ENCODE data around the gene HMX2. TPM values are rescaled to one million over a fixed set of nuclear protein-coding genes. Genes with fewer than 3 reads are reported as not detected.

The HMX2 gene
- total RNA-seq, 4 donors from 2014 or later, result not detected

GRCh38 chr10:123187781-123188180 lies 39.8 kb downstream of the HMX2 start:
- Histone ChIP-seq H3K27ac (no peak overlapping the region), H3K4me3 (no peak overlapping the region), H3K4me1 (no peaks in the 10 kb centered on the region), H3K36me3 (no peaks in the 10 kb centered on the region), H3K9me3 (peaks cover 13% of the 10 kb centered on the region), H3K27me3 (no peaks in the 10 kb centered on the region)
- no peak for DNase-seq (ENCODE audit: low spot score in 2 of 2)
- TF ChIP-seq POLR2AphosphoS5 (IDR thresholded peaks at IDR 0.05), result no peak
- no peak for TF ChIP-seq CTCF (IDR thresholded peaks at IDR 0.05)
- TF ChIP-seq EP300 (IDR thresholded peaks at IDR 0.05), result no peak
- no peak for TF ChIP-seq POLR2A (IDR thresholded peaks at IDR 0.05)
- 96% methylated on average over 5 of the region's 5 CpGs for WGBS

- no peak overlapping the region for H3K27ac ChIP-seq
- no peaks in the 10 kb centered on the region for H3K4me1 ChIP-seq
- no peaks in the 10 kb centered on the region for H3K9me3 ChIP-seq
- no peaks in the 10 kb centered on the region for H3K27me3 ChIP-seq
- H3K4me3 ChIP-seq, result no peak overlapping the region
- 74% methylated on average over 8 of the region's 8 CpGs for WGBS
- H3K36me3 ChIP-seq, result no peaks in the 10 kb centered on the region
- TF ChIP-seq CTCF (IDR thresholded peaks at IDR 0.05), result no peak
- no peak for TF ChIP-seq EP300 (IDR thresholded peaks at IDR 0.05)
- no peak for TF ChIP-seq POLR2A (IDR thresholded peaks at IDR 0.05)
- no peak for TF ChIP-seq POLR2AphosphoS5 (IDR thresholded peaks at IDR 0.05)
- DNase-seq (ENCODE audit: low spot score in 2 of 2), result no peak
These were observed 44.0 kb downstream of the HMX2 start for GRCh38 chr10:123191886-123192285.

GRCh38 chr10:123194056-123194455 lies 46.1 kb downstream of the HMX2 start:
- no peak for DNase-seq (ENCODE audit: low spot score in 2 of 2)
- Histone ChIP-seq H3K9me3 (no peaks in the 10 kb centered on the region), H3K27ac (no peak overlapping the region), H3K4me3 (no peak overlapping the region), H3K36me3 (no peaks in the 10 kb centered on the region), H3K27me3 (no peaks in the 10 kb centered on the region), H3K4me1 (no peaks in the 10 kb centered on the region)
- TF ChIP-seq POLR2A (IDR thresholded peaks at IDR 0.05), result no peak
- TF ChIP-seq POLR2AphosphoS5 (IDR thresholded peaks at IDR 0.05), result no peak
- TF ChIP-seq EP300 (IDR thresholded peaks at IDR 0.05), result no peak
- no peak for TF ChIP-seq CTCF (IDR thresholded peaks at IDR 0.05)
- 94% methylated on average over 9 of the region's 9 CpGs for WGBS

Other genes starting within 250 kb of the HMX2 start
- not detected for gene FAM24A, start 237.5 kb upstream of the HMX2 start, total RNA-seq
- gene C10orf88, start 193.9 kb upstream of the HMX2 start, total RNA-seq, result 1 to 10 TPM; 3.7 to 8.9 (median 5.5) TPM
- gene PSTK, start 167.7 kb upstream of the HMX2 start, total RNA-seq, result 1 to 10 TPM; 3.4 to 7.9 (median 5.7) TPM
- gene IKZF5, start 139.3 kb upstream of the HMX2 start, total RNA-seq, result 10 to 100 TPM in 3 of 4 donors, 1 to 10 TPM in 1; 9.5 to 25.2 (median 12.9) TPM
- 10 to 100 TPM; 18.0 to 36.9 (median 27.4) TPM for gene ACADSB, start 139.1 kb upstream of the HMX2 start, total RNA-seq
- gene HMX3, start 12.2 kb upstream of the HMX2 start, total RNA-seq, result not detected
- gene BUB3, start 6.3 kb downstream of the HMX2 start, total RNA-seq, result 100 to 1,000 TPM in 1 of 4 donors, 10 to 100 TPM in 3; 87.3 to 134 (median 91.3) TPM

Measured in suprapubic skin (tissue), 4 donors.